HG03575 (cell line): ENCODE data around the gene ELOB.
"Not testable (repeated sequence)": the region's sequence is repeated elsewhere in the genome, so short reads cannot be mapped to it uniquely, and the experiment has no call there.

Source experiments
- ATAC-seq: cut with Tn5 transposase; IDR thresholded peaks from one replicate; pipeline ENCODE4 v1.9.1; 2021; ENCODE audit not compliant: unreplicated experiment, insufficient number of reproducible peaks, low FRiP score; ENCODE audit errors: extremely low read depth

The ELOB gene

DNA sequence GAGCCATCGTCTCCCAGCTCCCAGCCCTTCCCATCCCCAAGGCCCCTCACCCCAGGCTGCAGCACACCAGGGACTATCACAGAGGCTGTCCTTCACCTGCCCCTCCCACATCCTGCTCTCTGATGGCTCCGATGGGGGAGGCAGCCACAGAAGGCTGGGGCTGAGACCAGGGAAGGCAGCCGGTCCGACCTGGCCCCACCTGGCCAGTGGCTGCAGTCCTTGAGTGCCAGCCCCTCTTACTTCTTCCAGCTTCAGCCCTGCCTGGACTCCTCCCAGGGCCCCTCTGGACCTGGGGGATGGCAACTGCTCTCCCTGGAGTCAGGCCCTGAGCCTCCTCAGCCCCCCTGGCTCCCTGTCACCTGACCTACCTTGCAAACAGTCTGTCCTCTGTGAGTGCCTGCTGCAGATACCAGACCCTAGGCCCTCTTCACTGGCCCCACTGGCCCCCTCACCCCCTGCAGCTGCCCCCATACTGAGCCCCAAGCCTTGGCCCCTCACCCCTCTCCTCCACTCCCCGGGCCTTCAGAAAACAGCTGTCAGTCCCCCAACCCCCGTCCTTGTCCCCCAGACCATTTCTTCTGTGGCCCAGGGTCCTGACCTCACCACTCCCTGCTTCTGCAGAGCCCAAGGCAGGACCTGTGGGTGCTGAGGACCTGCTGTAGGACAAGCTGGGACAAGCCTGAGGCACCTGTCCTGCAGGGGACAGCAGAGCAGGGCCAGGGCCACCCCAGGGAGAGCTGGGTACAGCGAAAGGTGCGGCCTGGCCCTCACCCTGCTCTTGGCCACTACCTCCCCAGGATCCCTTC, 37.3 kb downstream of the ELOB start:
- ATAC-seq, result no peak

DNA sequence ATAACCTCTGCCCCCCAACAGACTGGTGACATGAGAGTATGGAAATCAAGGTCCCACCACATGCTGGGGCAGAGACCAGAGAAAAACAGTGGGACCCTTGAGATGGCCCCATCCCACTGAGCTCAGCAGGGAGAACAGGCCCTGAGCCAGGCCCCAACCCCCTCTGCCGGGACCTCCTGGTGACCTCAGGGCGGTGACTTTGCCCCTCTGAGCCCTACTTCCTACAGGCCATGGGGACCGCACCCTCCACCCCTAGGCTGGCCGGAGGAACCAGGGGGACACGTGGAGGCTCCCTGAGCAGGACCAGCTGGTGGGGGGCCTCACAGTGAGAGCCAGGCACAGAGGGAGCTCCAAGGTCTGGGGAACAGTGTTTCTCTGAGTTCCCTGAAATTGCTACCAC, 38.5 kb downstream of the ELOB start:
- no peak for ATAC-seq

DNA sequence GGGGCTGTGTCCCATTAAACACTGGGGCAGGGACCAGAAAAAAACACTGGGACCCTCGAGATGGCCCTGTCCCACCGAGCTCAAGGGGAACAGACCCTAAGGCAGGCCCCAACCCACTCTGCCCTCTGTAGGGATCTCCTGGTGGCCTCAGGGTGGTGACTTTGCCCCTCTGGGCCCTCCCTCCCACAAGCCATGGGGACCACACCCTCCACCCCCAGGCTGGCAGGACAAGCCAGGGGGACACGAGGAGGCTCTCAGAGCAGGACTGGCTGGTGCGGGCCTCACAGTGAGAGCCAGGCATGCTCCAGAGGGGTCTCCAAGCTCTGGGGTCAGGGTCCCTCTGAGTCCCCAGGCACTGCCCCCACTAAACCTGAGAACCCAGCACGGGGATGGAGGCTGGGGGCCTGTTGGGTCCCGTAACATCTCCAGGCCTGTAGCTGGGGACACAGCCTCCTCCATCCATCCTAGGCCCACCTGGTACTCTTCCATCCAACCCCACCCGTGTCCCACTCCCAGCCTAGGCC, 39.1 kb downstream of the ELOB start:
- no peak for ATAC-seq

- no peak for ATAC-seq
Observed at GRCh38 chr16:2737238-2737605, 39.9 kb downstream of the ELOB start.

DNA sequence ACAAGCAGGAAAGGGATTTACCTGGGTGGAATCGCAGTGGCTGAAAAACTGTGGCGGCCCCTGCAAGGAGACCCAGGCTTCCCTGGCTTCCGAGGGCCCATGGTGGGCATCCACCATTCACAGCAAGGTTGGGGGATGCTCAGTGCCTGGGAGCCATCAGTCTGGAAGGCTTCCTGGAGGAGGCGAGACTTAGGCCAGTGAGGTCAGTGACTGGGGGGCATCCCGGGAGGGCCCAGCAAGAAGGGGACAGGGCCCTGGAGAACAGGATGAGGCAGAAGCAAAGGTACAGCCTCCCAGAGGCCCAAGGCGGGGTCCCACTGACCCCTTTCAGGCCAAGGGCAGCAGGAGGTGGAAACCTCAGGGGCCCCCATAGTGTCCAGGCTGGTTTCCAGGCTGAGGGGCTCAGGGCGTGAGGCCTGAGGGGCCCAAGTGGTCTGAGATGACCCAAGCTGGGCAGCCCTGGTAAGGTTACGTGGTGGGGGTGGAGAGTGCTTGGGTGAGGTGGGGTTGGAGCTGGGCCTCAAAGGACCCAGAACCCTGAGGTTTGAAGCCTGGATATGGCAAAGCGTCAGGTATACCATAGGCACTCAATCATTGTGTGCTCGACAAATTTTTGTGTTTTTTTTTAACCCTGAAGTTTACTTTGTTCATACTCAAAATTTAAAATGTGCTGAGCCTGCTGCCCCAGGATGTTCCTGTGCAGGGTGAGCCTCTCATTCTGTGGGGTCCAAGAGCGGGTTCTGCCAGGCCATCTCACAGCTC, 40.4 kb downstream of the ELOB start:
- ATAC-seq, result no peak

DNA sequence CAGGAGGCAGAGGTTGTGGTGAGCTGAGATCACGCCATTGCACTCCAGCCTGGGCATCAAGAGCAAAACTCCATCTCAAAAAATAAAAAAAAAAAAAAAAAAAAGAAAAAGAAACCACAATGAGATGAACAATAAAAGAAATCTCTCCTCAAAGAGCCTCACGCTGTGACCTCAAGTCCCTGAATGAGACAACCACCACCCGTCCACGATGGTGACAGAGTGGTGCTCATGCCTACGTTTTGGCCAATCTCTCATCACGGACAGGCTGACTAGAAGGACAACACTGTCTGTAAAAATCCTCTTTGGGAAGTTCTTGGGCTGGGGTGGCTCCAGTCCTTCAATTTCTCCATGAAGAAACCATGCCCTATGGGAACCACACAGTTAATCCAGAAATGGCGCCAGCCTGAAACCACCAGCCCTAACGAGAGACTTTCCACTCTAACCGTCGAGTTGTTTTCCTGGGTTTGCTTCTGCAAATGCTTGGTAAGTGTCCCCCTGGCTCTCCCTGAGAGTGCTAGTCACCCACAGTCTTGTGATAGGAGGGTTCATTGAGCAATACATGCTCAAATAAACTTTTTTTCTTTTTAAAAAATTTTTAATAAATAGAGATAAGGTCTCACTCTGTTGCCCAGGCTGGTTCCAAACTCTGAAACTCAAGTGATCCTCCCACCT, 42.1 kb downstream of the ELOB start:
- no peak for ATAC-seq

DNA sequence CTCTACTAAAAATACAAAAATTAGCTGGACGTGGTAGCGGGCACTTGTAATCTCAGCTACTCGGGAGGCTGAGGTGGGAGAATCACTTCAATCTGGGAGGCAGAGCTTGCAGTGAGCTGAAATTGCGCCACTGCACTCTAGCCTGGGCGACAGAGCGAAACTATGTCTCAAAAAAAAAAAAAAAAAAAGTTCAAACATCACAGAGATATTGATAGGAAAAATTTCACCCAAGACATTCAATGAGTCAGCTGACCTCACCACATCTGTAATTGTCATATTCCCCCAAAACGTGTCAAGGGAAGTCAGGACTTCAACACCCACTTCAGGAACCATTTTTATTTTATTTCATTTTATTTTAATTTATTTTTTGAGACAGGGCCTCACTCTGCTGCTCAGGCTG, 49.0 kb downstream of the ELOB start:
- no peak for ATAC-seq

DNA sequence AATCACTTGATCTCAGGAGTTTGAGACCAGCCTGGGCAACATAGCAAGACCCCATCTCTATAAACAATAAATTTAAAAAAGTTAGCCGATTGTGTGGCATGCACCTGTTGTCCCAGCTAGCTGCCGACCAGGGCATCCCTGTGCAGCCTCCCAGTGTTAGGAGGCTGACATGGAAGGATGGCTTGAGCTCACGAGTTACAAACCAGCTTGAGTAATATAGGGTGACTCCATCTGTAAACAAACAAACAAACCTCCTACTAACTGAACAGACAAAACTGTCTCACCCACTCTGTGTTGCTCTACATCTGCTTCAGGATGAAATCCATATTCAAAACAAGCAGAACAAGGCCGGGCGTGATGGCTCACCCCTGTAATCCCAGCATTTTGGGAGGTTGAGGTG, 50.2 kb downstream of the ELOB start:
- ATAC-seq, result no peak

- ATAC-seq, result no peak
Observed at GRCh38 chr16:2724816-2725348, 52.2 kb downstream of the ELOB start.

- no peak for ATAC-seq
Observed at GRCh38 chr16:2724088-2724676, 52.9 kb downstream of the ELOB start.

- not testable (repeated sequence) for ATAC-seq
Observed at GRCh38 chr16:2721634-2722173, 55.4 kb downstream of the ELOB start.
